GM21786 (cell line): ENCODE measurements around the gene CACNB4.

Source experiments
- ATAC-seq: cut with Tn5 transposase; IDR thresholded peaks from one replicate; pipeline ENCODE4 v1.9.1; 2021; ENCODE audit not compliant: unreplicated experiment

Gene CACNB4

GRCh38 chr2:151792589-151792988 lies 306.3 kb downstream of the CACNB4 start:
- ATAC-seq = no peak

DNA sequence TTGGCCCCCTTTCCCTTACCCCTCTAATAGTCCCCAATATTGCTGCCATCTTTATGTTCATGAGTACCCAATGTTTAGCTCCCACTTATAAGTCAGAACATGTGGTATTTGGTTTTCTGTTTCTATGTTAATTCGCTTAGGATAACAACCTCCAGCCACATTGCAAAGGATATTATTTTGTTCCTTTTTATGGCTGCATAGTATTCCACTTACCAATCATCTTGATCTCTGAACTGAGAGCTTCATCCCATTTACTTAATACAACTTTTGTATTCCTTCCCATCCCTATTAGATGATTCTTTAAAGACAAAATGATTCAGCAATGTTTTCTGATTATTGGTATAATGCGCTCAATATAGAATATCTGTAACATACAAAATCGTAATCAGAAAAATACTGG lies 307.3 kb downstream of the CACNB4 start:
- no peak for ATAC-seq

DNA sequence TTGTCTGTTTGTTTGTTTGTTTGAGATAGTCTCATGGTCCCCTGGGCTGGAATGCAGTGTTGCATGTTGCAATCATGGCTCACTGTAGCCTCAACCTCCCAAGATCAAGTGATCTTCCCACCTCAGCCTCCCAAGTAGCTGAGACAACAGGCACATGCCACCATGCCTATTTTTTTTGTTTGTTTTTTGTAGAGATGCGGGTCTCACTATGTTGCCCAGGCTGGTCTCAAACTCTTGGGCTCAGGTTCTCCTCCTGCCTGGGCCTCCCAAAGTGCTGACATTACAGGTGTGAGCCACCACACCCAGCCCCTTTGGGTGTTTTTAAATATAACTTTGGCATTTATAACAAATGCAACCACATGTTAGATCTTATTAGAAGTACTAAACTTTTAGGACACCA lies 308.2 kb downstream of the CACNB4 start:
- ATAC-seq = no peak

DNA sequence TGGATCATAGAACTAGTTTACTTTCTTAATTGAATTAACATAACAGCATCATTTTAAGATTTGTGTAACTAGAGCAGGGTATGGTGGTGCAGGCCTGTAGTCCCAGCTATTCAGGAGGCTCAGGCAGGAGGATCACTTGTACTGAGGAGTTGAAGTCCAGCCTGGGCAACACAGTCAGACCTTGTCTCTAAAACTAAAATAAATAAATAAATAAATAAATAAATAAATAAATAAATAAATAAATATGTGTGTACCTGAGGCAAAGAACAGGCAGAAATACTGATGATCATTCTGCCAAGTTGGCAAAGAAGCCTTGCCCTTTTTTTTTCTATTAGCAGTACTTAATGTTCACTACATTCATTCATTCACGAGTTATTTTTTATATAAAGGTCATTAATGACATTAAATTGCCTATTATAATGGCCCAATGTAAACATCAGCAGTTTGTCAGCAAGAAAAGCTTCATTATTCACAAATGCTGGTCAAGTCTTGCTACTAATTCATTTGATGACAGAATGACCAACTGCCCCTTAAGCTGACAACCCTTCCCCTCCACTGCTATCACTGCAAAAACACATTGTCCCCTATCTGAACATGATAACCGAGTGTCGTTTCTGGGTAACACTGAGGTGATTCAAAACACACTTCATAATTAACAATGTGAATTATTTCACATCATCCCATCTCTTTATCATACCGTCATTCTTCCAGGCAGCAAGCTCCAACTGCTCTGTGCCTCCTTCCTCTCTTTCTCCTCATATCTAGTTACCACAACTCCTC lies 309.6 kb downstream of the CACNB4 start:
- ATAC-seq = no peak

GRCh38 chr2:151786483-151786882 lies 312.4 kb downstream of the CACNB4 start:
- no peak for ATAC-seq

DNA sequence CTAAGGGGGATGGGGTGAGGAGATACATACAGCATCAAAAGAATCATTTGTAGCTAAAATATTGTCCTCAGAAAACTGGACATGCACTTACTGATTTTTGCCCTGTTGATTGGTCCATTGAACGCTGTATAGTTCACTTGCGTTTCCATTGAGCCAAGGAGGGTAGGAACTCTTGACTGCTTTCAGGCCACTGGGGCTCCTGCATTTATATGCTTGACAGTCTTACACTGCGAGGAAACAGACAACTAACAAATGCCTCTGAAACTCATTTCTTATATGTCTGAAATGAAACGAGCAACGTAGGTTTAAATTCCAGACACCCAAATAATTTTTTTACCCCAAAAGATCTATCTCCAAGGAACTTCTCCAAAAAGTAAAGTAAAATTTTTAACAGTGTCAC lies 312.8 kb downstream of the CACNB4 start:
- no peak for ATAC-seq

DNA sequence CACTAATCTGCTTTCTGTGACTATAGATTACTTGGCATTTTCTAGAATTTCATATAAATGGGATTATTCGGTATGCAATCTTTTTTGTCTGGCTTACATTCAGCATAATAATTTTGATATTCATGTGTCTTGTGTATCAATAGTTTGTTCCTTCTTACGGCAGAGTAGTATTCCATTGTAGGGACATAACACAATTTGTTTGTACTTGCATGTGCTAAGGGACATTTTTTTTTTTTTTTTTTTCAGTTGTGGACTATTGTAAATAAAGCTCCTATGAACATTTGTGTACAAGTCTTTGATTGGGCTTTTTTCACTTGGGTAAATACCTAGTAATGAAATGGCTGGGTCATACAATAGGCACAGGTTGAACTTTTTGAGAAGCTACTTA lies 315.7 kb downstream of the CACNB4 start:
- no peak for ATAC-seq
